Left ventricle myocardium inferior (tissue), 1 donor: ENCODE measurements around the gene GAGE12F. TPM values are rescaled to one million over a fixed set of nuclear protein-coding genes. Genes with fewer than 3 reads are reported as not detected.

Experiments
- DNase-seq: peaks from one replicate; pipeline ENCODE4 v3.0.0-alpha.2; 2020
- H3K27ac ChIP-seq: fragments of 200-600 bp; replicated peaks from 2 replicates; pipeline ENCODE4 v1.8.0; 2021
- H3K27me3 ChIP-seq: fragments of 200-600 bp; 2 replicates; pipeline ENCODE4 v1.8.0; 2021; ENCODE audit warnings: low read depth
- H3K36me3 ChIP-seq: fragments of 200-600 bp; 2 replicates; pipeline ENCODE4 v1.8.0; 2021
- H3K4me1 ChIP-seq: fragments of 200-600 bp; 2 replicates; pipeline ENCODE4 v1.8.0; 2021
- H3K4me3 ChIP-seq: fragments of 200-600 bp; 2 replicates; pipeline ENCODE4 v1.8.0; 2021; ENCODE audit warnings: mild to moderate bottlenecking, moderate library complexity
- H3K9me3 ChIP-seq: fragments of 200-600 bp; replicated peaks from 2 replicates; pipeline ENCODE4 v1.8.0; 2021
- intact Hi-C: fragments of 100-400 bp; cut with micrococcal nuclease; formaldehyde crosslinking; loops from one replicate; pipeline ENCODE4 v1.11.0; 2022
- total RNA-seq: library from RNA; stranded (reverse); fragmentation: NEBNext Ultra II Directional; extraction: Animal tissue kit (Norgen Biotek cat#: 25700); gene quantifications from one replicate; pipeline ENCODE4 v1.2.1, GENCODE V29; 2021
- TF ChIP-seq, protein P1 (sequence below): fragments of 200-600 bp; IDR thresholded peaks from 2 replicates; pipeline ENCODE4 v1.8.0; 2021; ENCODE audit warnings: antibody characterized with exemption, mild to moderate bottlenecking, borderline replicate concordance
- donor health status: DM: no; HTN: yes; CAD: no; lungs with severe emphysema.

The GAGE12F gene
- total RNA-seq, 1 donor from 2014 or later, result not detected

DNA sequence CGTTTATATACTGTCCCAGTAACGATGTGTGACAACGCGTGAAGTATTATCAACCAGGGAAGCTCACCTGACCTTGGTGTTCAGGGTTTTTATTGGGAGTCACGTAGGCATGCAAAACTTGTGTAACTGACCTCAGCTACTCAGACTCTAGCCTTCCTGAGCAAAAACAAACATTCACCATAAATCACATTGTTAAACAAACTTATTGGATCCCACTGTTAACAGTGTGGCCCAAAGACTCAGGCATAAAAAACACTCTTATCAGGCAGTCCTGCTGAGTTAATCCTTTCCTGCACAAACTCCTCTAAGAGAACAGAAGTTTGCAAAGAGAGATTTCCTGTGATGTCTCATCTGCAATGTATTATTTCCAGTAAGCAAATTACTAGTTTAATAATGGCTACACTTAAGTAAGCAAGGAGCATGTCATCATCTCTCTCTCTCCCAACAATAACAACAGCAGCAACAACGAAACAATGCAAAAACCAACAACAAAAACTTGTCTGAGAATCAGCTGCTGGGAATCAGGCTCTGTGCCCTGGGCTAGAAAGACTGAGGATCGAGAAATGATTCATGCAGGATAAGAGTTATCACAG lies 50.2 kb downstream of the GAGE12F start:
- Histone ChIP-seq H3K27ac (no peak overlapping the region), H3K36me3 (no peaks in the 10 kb centered on the region), H3K4me3 (no peak overlapping the region), H3K4me1 (no peaks in the 10 kb centered on the region), H3K9me3 (no peaks in the 10 kb centered on the region), H3K27me3 (no peaks in the 10 kb centered on the region)
- DNase-seq, result no peak
- TF ChIP-seq, protein P1, sequence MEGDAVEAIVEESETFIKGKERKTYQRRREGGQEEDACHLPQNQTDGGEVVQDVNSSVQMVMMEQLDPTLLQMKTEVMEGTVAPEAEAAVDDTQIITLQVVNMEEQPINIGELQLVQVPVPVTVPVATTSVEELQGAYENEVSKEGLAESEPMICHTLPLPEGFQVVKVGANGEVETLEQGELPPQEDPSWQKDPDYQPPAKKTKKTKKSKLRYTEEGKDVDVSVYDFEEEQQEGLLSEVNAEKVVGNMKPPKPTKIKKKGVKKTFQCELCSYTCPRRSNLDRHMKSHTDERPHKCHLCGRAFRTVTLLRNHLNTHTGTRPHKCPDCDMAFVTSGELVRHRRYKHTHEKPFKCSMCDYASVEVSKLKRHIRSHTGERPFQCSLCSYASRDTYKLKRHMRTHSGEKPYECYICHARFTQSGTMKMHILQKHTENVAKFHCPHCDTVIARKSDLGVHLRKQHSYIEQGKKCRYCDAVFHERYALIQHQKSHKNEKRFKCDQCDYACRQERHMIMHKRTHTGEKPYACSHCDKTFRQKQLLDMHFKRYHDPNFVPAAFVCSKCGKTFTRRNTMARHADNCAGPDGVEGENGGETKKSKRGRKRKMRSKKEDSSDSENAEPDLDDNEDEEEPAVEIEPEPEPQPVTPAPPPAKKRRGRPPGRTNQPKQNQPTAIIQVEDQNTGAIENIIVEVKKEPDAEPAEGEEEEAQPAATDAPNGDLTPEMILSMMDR, result no peak
- intact Hi-C loops, result no loop called here

Other genes with a start within 250 kb of the GAGE12F start
- not detected for gene GAGE12J, start 238.8 kb upstream of the GAGE12F start, total RNA-seq
- not detected for gene GAGE13, start 229.3 kb upstream of the GAGE12F start, total RNA-seq
- gene GAGE12C, start 28.7 kb upstream of the GAGE12F start, total RNA-seq, result not detected
- gene GAGE12D, start 19.1 kb upstream of the GAGE12F start, total RNA-seq, result not detected
- gene GAGE12E, start 9.6 kb upstream of the GAGE12F start, total RNA-seq, result not detected
- gene GAGE12G, start 9.6 kb downstream of the GAGE12F start, total RNA-seq, result not detected
- not detected for gene GAGE12H, start 19.1 kb downstream of the GAGE12F start, total RNA-seq
- not detected for gene GAGE2A, start 28.7 kb downstream of the GAGE12F start, total RNA-seq
- gene GAGE1, start 38.2 kb downstream of the GAGE12F start, total RNA-seq, result not detected
- gene PAGE1, start 135.1 kb downstream of the GAGE12F start, total RNA-seq, result not detected